ENCODE measurements around the gene HAPLN2. TPM values are rescaled to one million over a fixed set of nuclear protein-coding genes. Genes with fewer than 3 reads are reported as not detected.
A peak's percentile ranks its signal among the peaks of the same experiment; 100 is the strongest.

The HAPLN2 gene
- total and polyA plus RNA-seq, 2 of the 8 experiments (the other 6 are each of a cell fraction or from before 2014, with no cell fraction given) = 0.19 to 0.51 TPM

GRCh38 chr1:156648496-156648895 lies 29.3 kb downstream of the HAPLN2 start:
- CTCF ChIA-PET (ENCODE audit: partially characterized antibody) = interaction anchor here (0.6 to 43.0 kb wide), 13 partner anchors 12 to 189 kb away, joined by 3 to 868 read pairs (median 5); partner anchors contain the start of genes HAPLN2, NAXE and NES
- Histone ChIP-seq H3K36me3 (ENCODE audit: control insufficient read depth in 2 of 4, insufficient read depth in 4 of 4, low read length in 3 of 4) (no peaks in the 10 kb centered on the region), H4K5ac (ENCODE audit: insufficient read length, low read depth, low read length) (no peak overlapping the region), H3K4me1 (replicated peaks in 1 of 4; ENCODE audit: control insufficient read depth in 3 of 4, insufficient read depth in 4 of 4, low read length in 3 of 4) (peaks cover 0 to 5% (median 3%) of the 10 kb centered on the region in 4 experiments; a peak in 3 of 7 replicates), H3K18ac (ENCODE audit: extremely low read depth, low read length) (no peak overlapping the region), H3K4ac (replicated peaks; ENCODE audit: insufficient read length, low read depth, low read length) (no peak overlapping the region), H3K27ac (ENCODE audit: low read depth, low read length) (no peak overlapping the region), H3K14ac (ENCODE audit: insufficient read length) (no peak overlapping the region), H2BK15ac (ENCODE audit: low read length) (no peak overlapping the region), H2BK120ac (replicated peaks; ENCODE audit: low read depth, low read length) (no peak overlapping the region), H3K79me1 (ENCODE audit: low read depth, low read length) (no peaks in the 10 kb centered on the region), H2BK20ac (ENCODE audit: low read length) (no peak overlapping the region), H2BK5ac (ENCODE audit: low read depth, low read length) (no peak overlapping the region), H4K20me1 (replicated peaks in 1 of 2; ENCODE audit: control insufficient read depth in 1 of 2, insufficient read depth in 2 of 2, low read length in 2 of 2) (peaks cover 0 to 4% of the 10 kb centered on the region in 2 experiments), H3K4me2 (ENCODE audit: insufficient read depth in 1 of 2, low read depth in 2 of 2, low read length in 2 of 2) (no peak overlapping the region), H3K9ac (replicated peaks in 1 of 4; ENCODE audit: extremely low read depth in 1 of 4, low read depth in 3 of 4, low read length in 3 of 4) (no peak overlapping the region), H3K27me3 (replicated peaks in 1 of 4; ENCODE audit: control insufficient read depth in 3 of 4, extremely low read depth in 1 of 4, insufficient read depth in 3 of 4, low read length in 3 of 4) (peaks cover 5 to 42% (median 29%) of the 10 kb centered on the region in 4 experiments), H4K91ac (replicated peaks; ENCODE audit: insufficient read length, low read length) (no peak overlapping the region), H4K8ac (ENCODE audit: extremely low read depth, insufficient read depth, low read length) (no peak overlapping the region), H3K56ac (replicated peaks; ENCODE audit: insufficient read length, low read depth, low read length) (no peak overlapping the region), H3K4me3 (ENCODE audit: extremely low read depth in 1 of 4, insufficient read depth in 2 of 4, low read depth in 3 of 4, low read length in 4 of 4) (no peak overlapping the region), H2BK12ac (ENCODE audit: low read depth, low read length) (0 out of 2 replicates have a peak overlapping the region, but pooled peaks have one; percentile 19), H3K23ac (ENCODE audit: insufficient read length) (no peak overlapping the region), H2AFZ (ENCODE audit: low read length) (no peak overlapping the region), H3K23me2 (ENCODE audit: low read depth, low read length) (peaks cover 3% of the 10 kb centered on the region; the same call in 1 of the 2 replicates), H3K9me3 (ENCODE audit: insufficient read depth in 2 of 2, low read depth in 1 of 2, low read length in 1 of 2) (no peaks in the 10 kb centered on the region), H2AK5ac (ENCODE audit: low read depth, low read length) (no peak overlapping the region), H3K79me2 (ENCODE audit: control insufficient read depth in 1 of 2, insufficient read depth in 2 of 2, low read length in 2 of 2) (no peaks in the 10 kb centered on the region)
- WGBS, 2 experiments (ENCODE audit: extremely low coverage in 1 of 2, insufficient coverage in 1 of 2, insufficient read length in 1 of 2, insufficient replicate concordance in 2 of 2, low coverage in 1 of 2, low lambda C conversion rate in 2 of 2, missing lambda C conversion rate in 1 of 2) = 90% methylated on average over 7 of the region's 10 CpGs; no CpG with 5 or more reads in 1 of the 2 experiments
- FAIRE-seq = no peak
- DNase-seq (ENCODE audit: low read depth in 1 of 2, low spot score in 2 of 2) = no peak
- TF ChIP-seq HDAC6 (IDR thresholded peaks at IDR 0.05; ENCODE audit: low read depth, low read length) = no peak
- TF ChIP-seq JUND (IDR thresholded peaks at IDR 0.05; ENCODE audit: low read length) = no peak
- no peak for TF ChIP-seq RNF2 (IDR thresholded peaks at IDR 0.05; ENCODE audit: borderline replicate concordance, low read depth, low read length, missing control alignments, poor library complexity, severe bottlenecking)
- no peak for TF ChIP-seq SIN3A (conservative IDR thresholded peaks at IDR 0.05 in 1 of 2, IDR thresholded peaks at IDR 0.05 in 1 of 2; ENCODE audit: low read depth in 1 of 2, low read length in 2 of 2)
- no peak for TF ChIP-seq SP1 (IDR thresholded peaks at IDR 0.05; ENCODE audit: low read depth, low read length)
- no peak for TF ChIP-seq GTF2F1 (IDR thresholded peaks at IDR 0.05; ENCODE audit: borderline replicate concordance, low read depth, low read length)
- POLR2A ChIA-PET (ENCODE audit: partially characterized antibody) = interaction anchor here (1.2 to 4.5 kb wide), 5 partner anchors 13 to 78 kb away, joined by 3 to 15 read pairs (median 5); no protein-coding TSS in a partner anchor

Data from H1 (cell line).